BJ (cell line): ENCODE measurements around the gene ZC3H6. TPM values are rescaled to one million over a fixed set of nuclear protein-coding genes. Genes with fewer than 3 reads are reported as not detected.
"Not testable (repeated sequence)": the region's sequence is repeated elsewhere in the genome, so short reads cannot be mapped to it uniquely, and the experiment has no call there.

Source experiments
- CTCF ChIA-PET: fragments of 350-600 bp; formaldehyde crosslinking; extraction: SDS; loops from one replicate; lab custom pipeline; 2021; ENCODE audit warnings: antibody characterized with exemption, inconsistent platforms; lab: Yijun Ruan, JAX
- POLR2A ChIA-PET: fragments of 300-600 bp; sonication (Branson Sonifier 250); formaldehyde crosslinking; extraction: SDS; loops from one replicate; lab custom pipeline; 2021; ENCODE audit warnings: antibody characterized with exemption; lab: Charles Lee
- DNase-seq: peaks from one replicate; pipeline ENCODE4 v3.0.0-alpha.2; 2011; ENCODE audit warnings: low read depth
- H3K27me3 ChIP-seq: 2 replicates; pipeline ENCODE4 v1.6.0; 2011; ENCODE audit warnings: low read length; ENCODE audit not compliant: control insufficient read depth, insufficient read depth
- H3K36me3 ChIP-seq: 2 replicates; pipeline ENCODE4 v1.5.1; 2011; ENCODE audit warnings: low read length; ENCODE audit not compliant: control insufficient read depth, insufficient read depth
- H3K4me3 ChIP-seq: 2 replicates; pipeline ENCODE4 v1.5.1; 2011; ENCODE audit warnings: low read depth, mild to moderate bottlenecking, control low read depth, low read length
- polyA plus RNA-seq: library from polyadenylated mRNA; depleted of rRNA; stranded (reverse); fragments of >200 nt; gene quantifications from 2 replicates; pipeline ENCODE4 v1.2.3, GENCODE V29; 2011; rRNA removed
- small RNA-seq: library from RNA; depleted of rRNA; stranded (forward); fragments of <200 nt; gene quantifications from one replicate; pipeline ENCODE3, GENCODE V24; 2012; ENCODE audit warnings: low replicate concordance, low read depth; ENCODE audit not compliant: insufficient read length

The ZC3H6 gene
- polyA plus RNA-seq, 1 experiment: 1.2 TPM

DNA sequence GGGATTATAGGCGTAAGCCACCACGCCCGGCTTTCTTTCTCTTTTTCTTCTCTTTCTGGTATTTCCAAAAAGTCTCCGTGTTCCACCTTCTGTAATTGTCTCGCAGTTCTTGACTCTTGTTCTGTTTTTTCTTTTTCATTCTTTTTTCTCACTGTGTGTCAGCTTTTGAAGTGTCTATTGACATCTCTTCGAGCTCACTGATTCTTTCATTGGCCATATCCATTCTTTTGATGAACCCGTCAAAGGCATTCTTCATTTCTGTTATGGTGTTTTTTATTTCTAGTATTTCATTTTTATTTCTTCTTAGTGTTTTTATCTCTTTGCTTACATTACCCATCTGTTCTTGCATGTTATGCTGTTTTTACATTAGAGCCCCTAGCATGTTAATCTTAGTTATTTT is 84.7 kb downstream of the ZC3H6 start:
- CTCF ChIA-PET, H3K27me3 ChIP-seq, DNase-seq, H3K36me3 ChIP-seq, H3K4me3 ChIP-seq, POLR2A ChIA-PET: not testable (repeated sequence)

Small RNA genes within 50 kb of the gene (small RNA-seq; reads per million reads assigned to genes)
- not detected for gene AC115115.1

Other genes with a start within 250 kb of the ZC3H6 start
- 11.4 and 23.4 TPM in 2 replicates for gene TMEM87B, start 220.3 kb upstream of the ZC3H6 start, polyA plus RNA-seq
- gene FBLN7, start 137.2 kb upstream of the ZC3H6 start, polyA plus RNA-seq: 1.6 and 3.7 TPM in 2 replicates
- gene ZC3H8, start 20.6 kb upstream of the ZC3H6 start, polyA plus RNA-seq: 0.99 and 3.6 TPM in 2 replicates
- 0.97 and 1.8 TPM in 2 replicates for gene RGPD8, start 158.0 kb downstream of the ZC3H6 start, polyA plus RNA-seq
- gene TTL, start 206.6 kb downstream of the ZC3H6 start, polyA plus RNA-seq: 11.1 and 19.0 TPM in 2 replicates